CD4-positive, alpha-beta T cell treated with Interleukin-4 for 4 hours (primary cell): Measurements from ENCODE around the gene CHEK1.
"Not testable (repeated sequence)": the region's sequence is repeated elsewhere in the genome, so short reads cannot be mapped to it uniquely, and the experiment has no call there.

ENCODE experiments used
- DNase-seq: peaks from one replicate; pipeline ENCODE4 v3.0.0-alpha.2; 2020

Gene CHEK1

GRCh38 chr11:125701858-125702621, 77.1 kb downstream of the CHEK1 start:
- DNase-seq, result no peak

GRCh38 chr11:125704686-125705085, 79.7 kb downstream of the CHEK1 start:
- not testable (repeated sequence) for DNase-seq

GRCh38 chr11:125720781-125721180, 95.8 kb downstream of the CHEK1 start:
- DNase-seq, result no peak

GRCh38 chr11:125724125-125724524, 99.2 kb downstream of the CHEK1 start:
- no peak for DNase-seq
